Vagina (tissue), 2 donors: ENCODE measurements around the gene IHH. TPM values are rescaled to one million over a fixed set of nuclear protein-coding genes. Genes with fewer than 3 reads are reported as not detected.

Source experiments
- DNase-seq, 2 donors: peaks; one replicate each; pipeline ENCODE4 v3.0.0-alpha.2; 2017; ENCODE audit errors: extremely low spot score in 2 of 2
- H3K27ac ChIP-seq: fragments of 200-600 bp; sonication (generic); one replicate; pipeline ENCODE4 v1.5.1; 2019
- H3K27me3 ChIP-seq: fragments of 200-600 bp; sonication (generic); one replicate; pipeline ENCODE4 v1.5.1; 2019
- H3K36me3 ChIP-seq, 2 donors: fragments of 200-600 bp; sonication (generic); one replicate each; pipeline ENCODE4 v1.5.1; 2017 to 2019
- H3K4me1 ChIP-seq: fragments of 200-600 bp; sonication (generic); one replicate; pipeline ENCODE4 v1.5.1; 2019
- H3K4me3 ChIP-seq, 2 donors: fragments of 200-600 bp; sonication (generic); 1 replicate in 1 of 2; 2 replicates in 1 of 2; pipeline ENCODE4 v1.5.1; 2016 to 2019
- H3K9me3 ChIP-seq: fragments of 200-600 bp; sonication (generic); one replicate; pipeline ENCODE4 v1.5.1; 2019
- CTCF ChIP-seq, 3 experiments: fragments of 450-650 bp in 2 of 3; fragments of 200-600 bp in 1 of 3; sonication (generic) in 1 of 3; IDR thresholded peaks; one replicate each; pipeline ENCODE4 v1.5.1; 2017 to 2019; ENCODE audit warnings: antibody characterized with exemption in 3 of 3, mild to moderate bottlenecking in 2 of 3, moderate library complexity in 2 of 3
- POLR2A ChIP-seq, 2 donors: fragments of 450-650 bp; IDR thresholded peaks; one replicate each; pipeline ENCODE4 v1.6.1; 2017; ENCODE audit warnings: antibody characterized with exemption in 2 of 2, mild to moderate bottlenecking in 2 of 2, moderate library complexity in 2 of 2
- POLR2AphosphoS5 ChIP-seq, 2 donors: sonication (generic); formaldehyde crosslinking; IDR thresholded peaks; one replicate each; pipeline ENCODE4 v1.9.0; 2017; ENCODE audit warnings: antibody characterized with exemption in 2 of 2, mild to moderate bottlenecking in 2 of 2, low read depth in 1 of 2; ENCODE audit not compliant: insufficient read depth in 1 of 2
- intact Hi-C: fragments of 100-400 bp; cut with DNase I; formaldehyde crosslinking; loops from one replicate; pipeline ENCODE4 v1.15.1; 2023
- total RNA-seq: library from RNA; depleted of rRNA; stranded (reverse); fragments of >200 nt; gene quantifications from one replicate; pipeline ENCODE4 v1.2.3, GENCODE V29; 2016

Gene IHH
- total RNA-seq, 1 donor from 2014 or later: not detected

GRCh38 chr2:219056896-219057708, 3.6 kb downstream of the IHH start:
- no peak for TF ChIP-seq POLR2AphosphoS5 (IDR thresholded peaks at IDR 0.05; ENCODE audit: insufficient read depth in 1 of 2, low read depth in 1 of 2)
- no peak for TF ChIP-seq CTCF (IDR thresholded peaks at IDR 0.05)
- H3K27me3 ChIP-seq: peaks cover 21% of the 10 kb centered on the region
- peaks cover 37% of the 10 kb centered on the region for H3K4me1 ChIP-seq
- no peaks in the 10 kb centered on the region for H3K36me3 ChIP-seq
- DNase-seq: no peak
- H3K9me3 ChIP-seq: no peaks in the 10 kb centered on the region
- no peak overlapping the region for H3K27ac ChIP-seq
- intact Hi-C loops: loop anchor here (10.0 kb wide), 1 partner anchor 98 kb away; no protein-coding TSS in a partner anchor
- H3K4me3 ChIP-seq: no peak overlapping the region

- Histone ChIP-seq H3K4me1 (peaks cover 36% of the 10 kb centered on the region), H3K27me3 (peaks cover 19% of the 10 kb centered on the region), H3K36me3 (no peaks in the 10 kb centered on the region), H3K4me3 (no peak overlapping the region), H3K9me3 (no peaks in the 10 kb centered on the region), H3K27ac (no peak overlapping the region)
- intact Hi-C loops: loop anchor here (10.0 kb wide), 1 partner anchor 98 kb away; no protein-coding TSS in a partner anchor
- TF ChIP-seq CTCF (IDR thresholded peaks at IDR 0.05): no peak
- no peak for TF ChIP-seq POLR2A (IDR thresholded peaks at IDR 0.05)
- no peak for TF ChIP-seq POLR2AphosphoS5 (IDR thresholded peaks at IDR 0.05; ENCODE audit: insufficient read depth in 1 of 2, low read depth in 1 of 2)
- no peak for DNase-seq
Observed at GRCh38 chr2:219056176-219056895, 4.4 kb downstream of the IHH start.

GRCh38 chr2:219054956-219055903, 5.5 kb downstream of the IHH start:
- no peak for DNase-seq

GRCh38 chr2:219049282-219049681, 11.4 kb downstream of the IHH start:
- TF ChIP-seq POLR2A (IDR thresholded peaks at IDR 0.05) (no peak), POLR2AphosphoS5 (IDR thresholded peaks at IDR 0.05; ENCODE audit: insufficient read depth in 1 of 2, low read depth in 1 of 2) (no peak), CTCF (IDR thresholded peaks at IDR 0.05) (no peak)
- Histone ChIP-seq H3K4me1 (no peaks in the 10 kb centered on the region), H3K9me3 (no peaks in the 10 kb centered on the region), H3K36me3 (no peaks in the 10 kb centered on the region), H3K27me3 (no peaks in the 10 kb centered on the region), H3K27ac (no peak overlapping the region), H3K4me3 (no peak overlapping the region)
- intact Hi-C loops: no loop called here
- no peak for DNase-seq

More at GRCh38 chr2:219054956-219055903, 5.5 kb downstream of the IHH start:
- Histone ChIP-seq H3K36me3 (no peaks in the 10 kb centered on the region), H3K4me1 (peaks cover 28% of the 10 kb centered on the region), H3K27ac (no peak overlapping the region), H3K9me3 (no peaks in the 10 kb centered on the region), H3K4me3 (no peak overlapping the region), H3K27me3 (peaks cover 19% of the 10 kb centered on the region)
- TF ChIP-seq CTCF (IDR thresholded peaks at IDR 0.05) (no peak), POLR2AphosphoS5 (IDR thresholded peaks at IDR 0.05; ENCODE audit: insufficient read depth in 1 of 2, low read depth in 1 of 2) (no peak), POLR2A (IDR thresholded peaks at IDR 0.05) (no peak)
- intact Hi-C loops: loop anchor here (10.0 kb wide), 1 partner anchor 100 kb away; no protein-coding TSS in a partner anchor
